COR-L47 (cell line): ENCODE results near the gene VPS13D.
A peak's percentile ranks its signal among the peaks of the same experiment; 100 is the strongest.

ENCODE experiments used
- DNase-seq: peaks from one replicate; lab custom pipeline; 2025; lab: John Stamatoyannopoulos, UW

VPS13D gene

GRCh38 chr1:12229835-12230548 lies at the start of gene VPS13D:
Gene VPS13D (plus strand): TSS chr1:12230030. CDS start chr1:12234267, 4,237 bp downstream.
- DNase-seq: peak; percentile 63

- no peak for DNase-seq
Observed at GRCh38 chr1:12180315-12180714, 49.5 kb upstream of the VPS13D start.

- DNase-seq: no peak
Observed at GRCh38 chr1:12180903-12181302, 48.9 kb upstream of the VPS13D start.

GRCh38 chr1:12181568-12181967 lies 48.3 kb upstream of the VPS13D start:
- DNase-seq: no peak

GRCh38 chr1:12182410-12182984 lies 47.3 kb upstream of the VPS13D start:
- DNase-seq: no peak

- DNase-seq: no peak
Observed at GRCh38 chr1:12183095-12183794, 46.6 kb upstream of the VPS13D start.

GRCh38 chr1:12184008-12184681 lies 45.7 kb upstream of the VPS13D start:
- no peak for DNase-seq

GRCh38 chr1:12185036-12185917 lies 44.6 kb upstream of the VPS13D start:
- DNase-seq: no peak

GRCh38 chr1:12185918-12186678 lies 43.7 kb upstream of the VPS13D start:
- DNase-seq: no peak

- DNase-seq: no peak
Observed at GRCh38 chr1:12186679-12186985, 43.2 kb upstream of the VPS13D start.

GRCh38 chr1:12188115-12188514 lies 41.7 kb upstream of the VPS13D start:
- no peak for DNase-seq

- no peak for DNase-seq
Observed at GRCh38 chr1:12188657-12189327, 41.0 kb upstream of the VPS13D start.

- no peak for DNase-seq
Observed at GRCh38 chr1:12189328-12189682, 40.5 kb upstream of the VPS13D start.

GRCh38 chr1:12191242-12192032 lies 38.4 kb upstream of the VPS13D start:
- DNase-seq: no peak

GRCh38 chr1:12194666-12195216 lies 35.1 kb upstream of the VPS13D start:
- no peak for DNase-seq

- DNase-seq: no peak
Observed at GRCh38 chr1:12195416-12195815, 34.4 kb upstream of the VPS13D start.

- no peak for DNase-seq
Observed at GRCh38 chr1:12196641-12197482, 33.0 kb upstream of the VPS13D start.

GRCh38 chr1:12197483-12197880 lies 32.3 kb upstream of the VPS13D start:
- DNase-seq: no peak

- no peak for DNase-seq
Observed at GRCh38 chr1:12200208-12200607, 29.6 kb upstream of the VPS13D start.
